Activated T-cell treated with anti-CD3 and anti-CD28 coated beads for 4 hours (primary cell): ENCODE results near the gene PMS1.
"Not testable (repeated sequence)": the region's sequence is repeated elsewhere in the genome, so short reads cannot be mapped to it uniquely, and the experiment has no call there.

ENCODE experiments used
- DNase-seq: peaks from one replicate; pipeline ENCODE4 v3.0.0-alpha.2; 2020

Gene PMS1

DNA sequence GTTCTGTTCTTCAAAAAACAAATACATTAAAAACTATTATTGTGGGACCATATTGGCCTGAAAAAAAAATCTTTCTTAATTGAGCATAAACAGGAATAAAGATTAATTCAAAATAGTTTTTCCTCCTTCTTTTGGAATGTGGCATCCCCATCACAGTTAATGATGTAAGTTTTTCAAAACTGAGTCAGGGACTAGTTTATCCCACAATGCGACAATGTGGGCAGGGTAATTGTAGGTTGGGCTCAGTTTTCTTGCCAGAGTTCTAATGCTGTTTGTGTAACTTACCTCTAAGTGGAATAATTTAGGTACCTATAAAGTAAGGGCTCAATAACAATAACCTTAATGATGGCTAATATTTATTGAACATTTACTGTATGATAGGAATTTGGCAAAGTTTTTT lies 82.0 kb downstream of the PMS1 start:
- no peak for DNase-seq

DNA sequence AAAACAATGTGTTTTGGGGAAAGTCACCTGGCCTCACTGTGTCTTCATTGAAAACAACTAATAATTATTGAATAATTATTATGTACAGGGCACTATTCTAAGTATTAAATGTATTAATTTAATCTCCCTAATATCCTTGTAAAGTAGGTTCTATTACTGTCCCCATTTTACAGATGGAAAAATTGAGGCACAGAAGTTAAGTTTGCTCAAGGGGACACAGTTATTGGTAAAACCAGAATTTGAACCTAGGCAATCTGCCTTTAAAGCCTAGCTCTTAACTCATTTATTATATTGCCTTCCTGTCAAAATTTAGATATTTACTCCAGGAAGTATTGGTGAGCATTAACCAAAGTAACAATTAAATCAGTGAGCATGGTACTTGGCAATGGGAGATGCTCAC lies 84.6 kb downstream of the PMS1 start:
- no peak for DNase-seq

DNA sequence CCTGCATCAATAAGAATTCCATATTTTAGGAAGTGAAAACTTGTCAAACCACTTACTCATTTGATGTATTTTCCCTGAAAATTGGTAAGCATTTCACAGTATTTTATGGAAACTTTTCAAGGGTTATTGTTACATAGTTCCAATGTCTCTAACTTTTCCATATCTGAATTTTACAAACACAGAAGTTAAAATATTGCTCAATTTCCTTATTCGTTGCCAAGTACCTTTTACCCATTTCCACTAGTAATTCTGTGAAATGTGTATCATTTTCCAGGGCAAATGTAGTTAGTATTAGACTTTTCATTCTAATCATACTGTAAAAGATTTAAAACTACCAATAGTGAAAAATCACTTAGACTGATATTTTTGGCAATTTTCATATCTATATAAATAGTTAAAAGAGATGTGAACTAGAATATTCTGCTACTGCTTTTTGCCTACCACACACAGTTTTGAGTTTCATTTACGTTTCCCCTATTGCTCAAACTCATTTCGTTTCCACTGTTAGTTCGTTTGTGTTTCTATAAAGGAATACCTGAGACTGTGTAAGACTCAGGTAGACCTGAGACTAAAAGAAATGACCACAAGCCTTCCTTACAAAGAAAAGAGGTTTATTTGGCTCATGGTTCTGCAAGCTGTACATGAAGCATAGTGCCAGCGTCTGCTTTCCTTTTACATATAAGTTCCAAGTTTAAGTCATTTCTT lies 86.3 kb downstream of the PMS1 start:
- DNase-seq = no peak

DNA sequence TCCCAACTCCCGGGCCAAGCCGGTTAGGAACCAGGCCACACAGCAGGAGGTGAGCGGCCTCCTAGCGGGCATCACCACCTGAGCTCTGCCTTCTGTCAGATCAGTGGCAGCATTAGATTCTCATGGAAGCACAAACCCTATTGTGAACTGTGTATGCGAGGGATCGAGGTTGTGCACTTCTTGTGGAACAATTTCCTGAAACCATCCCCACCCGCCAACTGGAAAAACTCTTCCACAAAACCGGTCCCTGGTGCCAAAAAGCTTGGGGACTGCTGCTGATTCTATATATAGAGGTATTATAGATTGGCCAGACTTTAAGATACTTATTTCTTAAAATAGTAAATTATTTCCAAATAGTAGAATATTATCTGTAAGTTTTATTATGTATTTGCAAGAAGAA lies 89.4 kb downstream of the PMS1 start:
- no peak for DNase-seq

DNA sequence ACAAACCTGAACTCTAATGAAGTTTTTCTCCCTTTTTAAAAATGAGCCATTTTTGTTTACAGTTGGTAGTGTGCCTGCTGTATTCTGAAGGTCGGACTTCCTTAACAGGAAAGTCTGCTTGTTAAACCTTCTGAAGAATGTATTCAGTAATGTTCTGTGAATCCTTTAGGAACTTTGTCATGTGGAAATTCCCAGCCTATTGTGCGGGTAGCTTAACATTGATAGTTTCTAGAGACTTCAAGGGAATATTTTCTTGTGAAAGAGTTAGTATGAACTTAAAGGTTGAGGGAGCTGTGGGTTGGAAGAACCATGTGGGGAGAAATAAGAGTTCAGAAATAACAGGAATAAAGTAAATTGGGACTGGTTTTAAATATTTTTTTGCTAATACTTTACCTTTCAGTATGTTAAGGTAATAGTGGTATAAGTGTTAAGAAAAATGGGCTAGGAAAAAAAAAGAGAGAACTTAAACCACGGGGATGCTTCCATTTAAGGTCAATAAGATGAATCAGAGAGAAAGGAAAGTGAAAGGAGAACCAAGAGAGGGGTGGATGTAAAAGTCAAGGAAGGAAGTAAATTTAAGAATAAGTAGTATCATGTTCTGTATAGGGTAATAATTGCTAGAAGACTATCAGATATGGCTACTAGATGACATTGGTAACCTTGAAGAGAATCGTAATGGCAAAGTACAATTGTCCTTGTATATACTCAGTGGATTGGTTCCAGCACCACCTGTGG lies 90.5 kb downstream of the PMS1 start:
- DNase-seq = no peak

DNA sequence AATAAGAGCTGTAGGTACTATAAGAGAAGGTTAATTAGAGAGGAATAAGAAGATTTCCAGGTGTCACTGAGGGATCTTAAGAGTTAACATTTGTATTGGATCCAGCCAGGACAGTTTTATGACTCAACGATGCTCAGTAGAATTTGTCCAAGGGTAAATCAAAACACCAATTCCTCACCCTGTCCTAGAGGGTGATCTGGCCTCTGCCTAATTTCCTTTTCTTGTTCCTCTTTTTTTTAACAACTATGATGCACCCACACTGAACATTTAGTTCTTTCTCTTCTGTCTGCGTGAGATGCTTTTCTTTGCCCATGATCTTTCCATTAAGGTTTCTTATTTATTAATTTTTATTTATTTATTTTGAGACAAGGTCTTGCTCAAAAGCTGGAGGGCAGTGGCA lies 92.0 kb downstream of the PMS1 start:
- DNase-seq = no peak

DNA sequence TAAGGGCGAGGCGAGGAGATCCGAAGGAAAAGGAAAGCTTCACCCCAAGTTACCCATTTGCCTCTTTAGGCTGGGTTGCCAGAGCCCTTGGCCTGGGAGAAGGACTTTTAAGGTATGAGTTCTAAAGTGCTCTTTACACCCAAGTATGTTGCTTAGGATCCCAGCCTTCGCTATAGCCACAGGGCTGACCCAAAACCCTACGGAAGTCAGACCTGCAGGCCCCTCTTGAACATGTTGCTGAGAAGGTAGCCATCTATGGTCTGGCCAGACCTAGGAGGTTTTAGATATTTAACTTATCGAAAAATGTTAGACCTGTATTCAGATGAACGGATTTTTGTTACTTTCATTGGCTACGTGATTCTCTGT lies 95.4 kb downstream of the PMS1 start:
- DNase-seq = no peak

DNA sequence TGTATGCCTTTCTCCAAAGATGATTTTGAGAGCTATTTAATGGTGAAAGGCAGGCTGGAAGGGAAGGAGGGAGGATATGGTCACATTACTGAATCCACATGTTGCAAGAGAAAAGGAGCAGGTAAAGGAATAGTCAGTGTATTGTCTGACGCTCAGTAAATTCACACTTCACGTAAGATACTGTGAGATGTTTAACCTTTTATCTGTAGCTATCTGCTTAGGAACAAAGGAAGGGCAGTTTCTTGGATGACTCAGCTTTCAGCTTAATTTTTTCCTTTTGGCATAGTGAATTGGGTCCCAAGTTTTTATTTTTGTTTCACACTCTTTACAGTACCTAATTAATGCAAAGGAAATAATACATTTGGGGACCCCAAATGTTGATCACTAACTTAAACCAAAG lies 96.2 kb downstream of the PMS1 start:
- no peak for DNase-seq

DNA sequence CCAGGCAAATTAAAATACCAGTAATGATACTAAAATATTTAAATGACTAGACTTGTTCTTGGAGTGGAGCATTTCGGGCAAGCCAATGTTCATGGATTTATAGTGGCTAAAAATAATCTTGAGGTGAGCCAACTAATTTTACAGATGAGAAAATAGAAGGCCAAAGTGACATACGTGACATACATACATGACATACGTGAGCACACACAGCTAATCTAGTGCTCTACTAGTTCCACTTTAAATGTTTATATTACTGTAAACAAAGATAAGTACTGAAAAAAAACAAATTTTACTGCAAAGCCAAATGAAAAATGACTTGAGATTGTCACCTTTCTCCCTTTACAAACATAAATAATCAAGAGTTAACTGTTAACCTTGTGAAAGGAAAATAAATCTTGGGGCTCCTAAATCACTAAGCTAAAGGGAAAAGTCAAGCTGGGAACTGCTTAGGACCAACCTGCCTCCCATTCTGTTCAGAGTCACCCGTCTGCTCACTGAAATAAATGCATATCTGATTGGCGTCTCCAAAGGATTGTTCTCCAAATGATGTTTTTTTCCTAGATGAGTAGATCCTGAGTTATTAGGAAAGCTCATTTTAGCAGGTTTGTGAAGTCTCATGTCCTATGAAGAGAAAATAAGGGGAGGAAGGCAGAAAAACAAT lies 96.7 kb downstream of the PMS1 start:
- no peak for DNase-seq

DNA sequence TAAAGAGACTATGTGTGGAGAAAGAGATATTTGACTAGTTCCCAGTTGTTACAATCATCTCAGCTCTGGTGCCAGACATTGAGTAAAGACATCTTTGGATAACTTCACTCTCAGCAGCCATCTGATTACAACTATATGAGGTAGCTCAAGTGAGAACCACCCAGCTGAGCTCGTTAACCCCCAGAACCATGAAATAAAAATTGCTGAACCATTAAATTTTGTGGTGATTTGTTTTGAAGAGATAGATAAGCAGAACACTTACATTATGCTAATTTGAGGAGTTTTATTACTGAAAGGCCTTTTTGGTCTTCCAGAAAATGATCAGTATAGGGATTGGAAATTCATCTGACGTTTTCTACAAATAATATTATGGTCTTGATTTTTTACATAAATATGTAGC lies 101.1 kb downstream of the PMS1 start:
- no peak for DNase-seq

DNA sequence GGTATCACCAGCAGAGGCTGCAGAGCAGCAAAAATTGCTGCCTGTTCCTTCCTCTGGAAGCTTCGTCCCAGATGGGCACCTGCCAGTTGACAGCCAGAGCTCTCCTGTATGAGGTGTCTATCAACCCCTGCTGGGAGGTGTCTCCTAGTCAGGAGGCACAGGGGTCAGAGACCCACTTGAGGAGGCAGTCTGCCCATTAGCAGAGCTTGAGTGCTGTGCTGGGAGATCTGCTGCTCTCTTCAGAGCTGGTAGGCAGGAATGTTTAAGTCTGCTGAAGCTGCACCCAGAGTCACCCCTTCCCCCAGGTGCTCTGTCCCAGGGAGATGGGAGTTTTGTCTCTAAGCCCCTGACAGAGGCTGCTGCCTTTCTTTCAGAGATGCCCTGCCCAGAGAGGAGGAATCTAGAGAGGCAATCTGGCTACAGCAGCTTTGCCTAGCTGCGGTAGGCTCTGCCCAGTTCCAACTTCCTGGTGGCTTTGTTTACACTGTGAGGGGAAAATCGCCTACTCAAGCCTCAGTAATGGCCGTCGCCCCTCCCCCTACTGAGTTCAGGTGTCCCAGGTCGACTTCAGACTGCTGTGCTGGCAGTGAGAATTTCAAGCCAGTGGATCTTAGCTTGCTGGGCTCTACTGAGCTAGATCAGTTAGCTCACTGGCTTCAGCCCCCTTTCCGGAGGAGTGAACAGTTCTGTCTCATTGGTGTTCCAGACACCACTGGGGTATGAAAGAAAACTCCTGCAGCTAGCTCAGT lies 108.5 kb downstream of the PMS1 start:
- not testable (repeated sequence) for DNase-seq

DNA sequence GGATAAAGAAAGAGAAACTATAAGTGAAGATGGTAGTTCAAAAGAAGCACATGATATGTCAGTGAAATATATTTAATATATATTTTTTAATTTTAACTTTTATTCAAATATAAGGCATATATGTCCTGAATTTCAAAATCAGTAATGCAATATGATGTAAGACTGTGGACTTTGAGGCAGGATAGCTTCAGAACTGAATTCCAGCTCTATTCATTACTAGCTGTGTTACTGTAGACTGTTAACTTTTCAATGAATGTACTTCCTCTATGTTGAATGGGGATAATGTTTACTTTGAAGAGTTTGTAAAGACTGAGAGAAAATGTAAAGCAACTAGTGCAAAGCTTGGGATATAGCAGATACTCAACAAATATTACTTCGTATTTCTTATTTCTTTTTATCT lies 112.6 kb downstream of the PMS1 start:
- DNase-seq = no peak

DNA sequence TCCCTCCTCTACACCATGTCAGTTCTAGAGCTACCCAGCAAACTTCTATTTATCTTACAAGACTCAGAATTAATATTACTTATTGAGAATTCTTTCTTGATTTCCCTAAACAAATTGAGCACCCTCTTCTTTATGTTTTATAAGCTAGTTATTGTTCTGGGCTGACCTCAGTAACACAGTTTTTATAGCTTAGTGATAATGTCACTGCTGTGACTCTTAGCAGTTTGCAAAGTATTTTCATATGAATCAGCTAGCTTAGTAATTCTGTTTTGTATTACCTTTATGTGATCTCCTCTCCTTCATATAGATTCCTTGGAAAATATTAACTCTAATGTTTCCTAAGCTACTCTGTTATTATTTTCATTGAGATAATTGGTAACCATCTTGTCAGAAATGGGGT lies 114.9 kb downstream of the PMS1 start:
- DNase-seq = no peak

DNA sequence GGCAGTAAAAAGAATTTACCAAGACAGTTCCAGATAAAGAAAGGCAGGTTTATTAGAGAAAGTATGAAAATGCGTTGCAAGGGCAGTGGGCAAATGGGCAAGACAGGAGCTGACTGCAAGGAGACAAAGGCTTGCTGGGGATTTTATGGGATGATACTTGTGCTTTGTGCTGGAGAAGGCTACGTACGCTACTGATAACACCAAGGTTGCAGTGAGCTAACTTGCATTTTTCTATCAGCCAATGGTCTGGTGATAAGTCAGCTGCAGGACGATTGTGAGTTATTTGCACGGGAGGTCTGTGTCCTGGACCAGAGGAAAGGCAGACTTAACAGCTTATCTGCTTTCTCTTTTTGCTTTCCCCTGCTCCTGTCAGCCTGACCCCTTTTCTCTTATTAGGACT lies 116.5 kb downstream of the PMS1 start:
- DNase-seq = no peak

DNA sequence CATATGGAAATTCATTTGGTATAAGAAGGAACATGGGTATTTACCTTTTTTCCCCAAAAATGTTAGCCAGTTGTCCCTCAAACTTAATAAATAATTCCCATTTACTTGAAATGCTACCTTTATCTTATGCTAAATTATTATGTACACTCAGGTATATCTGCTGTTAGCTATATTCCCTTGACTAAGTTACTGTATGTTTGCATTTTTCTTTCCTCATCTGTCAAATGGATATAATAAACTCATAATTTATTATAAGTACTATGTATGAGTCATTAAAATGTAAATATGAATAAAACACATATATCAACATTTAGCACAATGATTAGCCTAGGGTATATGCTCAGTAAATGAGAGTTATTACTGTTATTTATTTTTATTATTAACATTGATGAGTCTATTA lies 117.4 kb downstream of the PMS1 start:
- DNase-seq = no peak

DNA sequence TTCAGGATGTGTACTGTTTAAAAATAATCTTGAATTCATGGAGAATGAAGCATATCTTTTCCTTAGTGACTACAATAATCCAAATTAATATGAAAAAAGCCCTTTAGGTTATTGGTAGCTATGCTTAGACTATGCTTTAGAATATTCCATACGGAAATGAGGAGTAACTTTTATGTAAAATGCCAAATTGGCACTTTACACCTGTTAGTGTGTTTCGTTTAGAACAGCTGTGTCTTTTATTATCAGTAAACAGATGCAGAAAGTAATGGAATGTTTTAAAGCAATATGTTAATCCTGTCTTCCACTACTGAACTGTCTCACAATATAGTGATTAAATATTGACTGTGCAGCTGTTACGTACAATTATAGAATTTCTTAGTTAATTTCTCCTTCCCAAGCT lies 129.6 kb downstream of the PMS1 start:
- DNase-seq = no peak

DNA sequence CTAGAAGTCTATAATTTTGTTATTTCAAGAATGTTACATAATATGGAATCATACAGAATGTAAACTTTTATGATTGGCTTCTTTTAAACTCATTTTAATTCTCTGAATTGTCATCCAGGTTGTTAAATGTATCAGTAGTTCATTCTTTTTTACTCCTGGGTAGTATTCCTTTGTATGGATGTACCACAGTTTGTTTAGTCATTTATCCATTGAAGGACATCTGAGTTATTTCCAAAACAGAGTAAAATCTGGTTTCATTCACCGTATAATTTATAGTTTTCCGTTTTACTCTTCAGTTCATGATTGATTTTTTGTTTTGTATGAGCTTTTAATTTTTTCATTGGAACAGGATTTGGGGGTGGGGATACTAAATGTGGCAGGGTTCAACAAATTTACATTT lies 132.4 kb downstream of the PMS1 start:
- no peak for DNase-seq
